OCI-LY7 (cell line): Measurements from ENCODE around the gene CEP83. TPM values are rescaled to one million over a fixed set of nuclear protein-coding genes. Genes with fewer than 3 reads are reported as not detected.
A peak's percentile ranks its signal among the peaks of the same experiment; 100 is the strongest.
"Not testable (repeated sequence)": the region's sequence is repeated elsewhere in the genome, so short reads cannot be mapped to it uniquely, and the experiment has no call there.

ENCODE experiments used
- BruUV-seq: library from RNA; stranded (reverse); fragments of 400-500 nt; replicated peaks from 2 replicates; lab custom pipeline; 2021; lab: Mats Ljungman, UMichigan
- CTCF ChIA-PET: fragments of 300-600 bp; sonication (Branson Sonifier 250); formaldehyde crosslinking; loops from one replicate; lab custom pipeline; 2022; ENCODE audit warnings: antibody characterized with exemption; ENCODE audit not compliant: unreplicated experiment; lab: Charles Lee
- POLR2A ChIA-PET: fragments of 300-600 bp; sonication (Branson Sonifier 250); formaldehyde crosslinking; loops from one replicate; lab custom pipeline; 2022; ENCODE audit warnings: antibody characterized with exemption; lab: Charles Lee
- DNase-seq: peaks from one replicate; pipeline ENCODE4 v3.0.0-alpha.2; 2015; ENCODE audit warnings: low spot score
- H2AFZ ChIP-seq: fragments of 200-600 bp; sonication (generic), shearing (Covaris generic); 2 replicates; pipeline ENCODE4 v1.6.1; 2014; ENCODE audit warnings: mild to moderate bottlenecking, antibody characterized with exemption, low read length, moderate library complexity
- H3K27ac ChIP-seq: fragments of 200-600 bp; sonication (generic); 2 replicates; pipeline ENCODE4 v1.5.1; 2014; ENCODE audit warnings: mixed run types, low read depth, mild to moderate bottlenecking, moderate library complexity, low read length, inconsistent platforms; ENCODE audit not compliant: poor library complexity, severe bottlenecking
- H3K36me3 ChIP-seq: fragments of 200-600 bp; sonication (generic); 2 replicates; pipeline ENCODE4 v1.6.1; 2014; ENCODE audit warnings: mild to moderate bottlenecking, antibody characterized with exemption, low read length, moderate library complexity, mixed read lengths; ENCODE audit not compliant: insufficient read depth
- H3K4me1 ChIP-seq: fragments of 200-600 bp; sonication (generic); 2 replicates; pipeline ENCODE4 v1.5.1; 2014; ENCODE audit warnings: mild to moderate bottlenecking, low read length; ENCODE audit not compliant: insufficient read depth, poor library complexity, severe bottlenecking
- H3K4me2 ChIP-seq: fragments of 200-600 bp; sonication (generic); 2 replicates; pipeline ENCODE4 v1.6.1; 2014; ENCODE audit warnings: mild to moderate bottlenecking, low read length
- H3K4me3 ChIP-seq: fragments of 200-600 bp; sonication (generic); 2 replicates; pipeline ENCODE4 v1.5.1; 2014; ENCODE audit warnings: mild to moderate bottlenecking, low read depth, low read length; ENCODE audit not compliant: poor library complexity, severe bottlenecking
- H3K79me2 ChIP-seq: fragments of 200-600 bp; sonication (generic); 2 replicates; pipeline ENCODE4 v1.6.1; 2016; ENCODE audit warnings: low read depth, mild to moderate bottlenecking, low read length, moderate library complexity, mixed read lengths; ENCODE audit not compliant: insufficient read depth
- H3K9me2 ChIP-seq: fragments of 200-600 bp; sonication (generic); 2 replicates; pipeline ENCODE4 v1.6.1; 2016; ENCODE audit warnings: mild to moderate bottlenecking, low read length, mixed read lengths; ENCODE audit not compliant: insufficient read depth
- H3K9me3 ChIP-seq: fragments of 200-600 bp; sonication (generic); 2 replicates; pipeline ENCODE4 v1.6.1; 2014; ENCODE audit warnings: mild to moderate bottlenecking, mixed run types, low read length, mixed read lengths
- H4K20me1 ChIP-seq: fragments of 200-600 bp; sonication (generic); 2 replicates; pipeline ENCODE4 v1.6.1; 2014; ENCODE audit warnings: mild to moderate bottlenecking, antibody characterized with exemption, low read length, moderate library complexity, mixed read lengths; ENCODE audit not compliant: insufficient read depth
- CTCF ChIP-seq: fragments of 200-600 bp; sonication (generic); conservative IDR thresholded peaks from 2 replicates; pipeline ENCODE4 v1.5.1; 2014; ENCODE audit warnings: mild to moderate bottlenecking, antibody characterized with exemption, low read length, moderate library complexity, mixed read lengths
- EZH2phosphoT487 ChIP-seq: fragments of 200-600 bp; sonication (generic); IDR thresholded peaks from 2 replicates; pipeline ENCODE4 v1.6.1; 2018; ENCODE audit warnings: low read depth, borderline replicate concordance, mild to moderate bottlenecking, mixed run types, antibody characterized with exemption, low read length, moderate library complexity, mixed read lengths
- intact Hi-C: fragments of 100-400 bp; cut with micrococcal nuclease; formaldehyde crosslinking; loops from one replicate; pipeline ENCODE4 v1.10.0; 2022; ENCODE audit not compliant: unreplicated experiment
- total RNA-seq, 2 experiments: library from RNA; depleted of rRNA in 1 of 2; stranded (reverse); fragments of >200 nt in 1 of 2; shearing (Covaris generic) in 1 of 2; gene quantifications; 2 replicates each; pipeline ENCODE4 v1.2.3, GENCODE V29; 2014 to 2022

CEP83 gene
- total RNA-seq, 2 experiments from 2014 or later: 29.7 to 35.2 TPM

- Histone ChIP-seq H2AFZ (peak overlapping the region; percentile 86), H3K9me2 (no peaks in the 10 kb centered on the region), H3K4me1 (peaks cover 17% of the 10 kb centered on the region), H3K36me3 (peaks cover 35% of the 10 kb centered on the region), H3K4me2 (peak overlapping the region; percentile 86), H3K9me3 (0 out of 2 replicates have a peak, but pooled peaks cover 7% of the 10 kb centered on the region), H4K20me1 (no peaks in the 10 kb centered on the region), H3K79me2 (peaks cover 26% of the 10 kb centered on the region; the same call in 1 of the 2 replicates), H3K27ac (peak overlapping the region; percentile 32), H3K4me3 (peak overlapping the region; percentile 80)
- BruUV-seq: TSS peak; percentile 81
- TF ChIP-seq EZH2phosphoT487 (no peak), CTCF (0 out of 2 replicates have a peak, but pooled peaks have one; percentile 16)
- CTCF ChIA-PET: no interaction called here
- intact Hi-C loops: loop anchor here (2.0 kb wide), 1 partner anchor 310 kb away; the partner anchor contains the start of gene PLXNC1
- POLR2A ChIA-PET: interaction anchor here (0.6 to 1.1 kb wide), 5 partner anchors 15 to 262 kb away, joined by 3 to 4 read pairs (median 3); no protein-coding TSS in a partner anchor
- peak; percentile 32 for DNase-seq
These were observed 565 bp downstream of the CEP83 start for GRCh38 chr12:94458877-94459727.

- H4K20me1 ChIP-seq: no peaks in the 10 kb centered on the region
- H3K4me3 ChIP-seq: peak overlapping the region; percentile 19
- BruUV-seq: no TSS peak
- intact Hi-C loops: no loop called here
- H3K9me3 ChIP-seq: 0 out of 2 replicates have a peak, but pooled peaks cover 7% of the 10 kb centered on the region
- H3K4me1 ChIP-seq: peaks cover 17% of the 10 kb centered on the region
- CTCF ChIA-PET: no interaction called here
- no peak for DNase-seq
- peak overlapping the region; percentile 29 for H3K4me2 ChIP-seq
- peaks cover 53% of the 10 kb centered on the region for H3K36me3 ChIP-seq
- peaks cover 26% of the 10 kb centered on the region; the same call in 1 of the 2 replicates for H3K79me2 ChIP-seq
- POLR2A ChIA-PET: interaction anchor here (0.6 to 1.2 kb wide), 4 partner anchors 9 to 309 kb away, joined by 3 to 6 read pairs (median 4); no protein-coding TSS in a partner anchor
- H2AFZ ChIP-seq: no peak overlapping the region
- no peak for TF ChIP-seq EZH2phosphoT487
- no peak for TF ChIP-seq CTCF
- no peak overlapping the region for H3K27ac ChIP-seq
- no peaks in the 10 kb centered on the region for H3K9me2 ChIP-seq
These were observed 2.4 kb downstream of the CEP83 start for GRCh38 chr12:94457311-94457710.

- H2AFZ ChIP-seq, H3K4me3 ChIP-seq, H3K9me2 ChIP-seq, BruUV-seq, DNase-seq, intact Hi-C loops, H3K4me2 ChIP-seq, H4K20me1 ChIP-seq, H3K27ac ChIP-seq, H3K4me1 ChIP-seq, H3K9me3 ChIP-seq: not testable (repeated sequence)
- peaks cover 25% of the 10 kb centered on the region; the same call in 1 of the 2 replicates for H3K79me2 ChIP-seq
- POLR2A ChIA-PET: interaction anchor here (0.7 kb wide), 1 partner anchor 521 kb away, joined by 3 read pairs; no protein-coding TSS in a partner anchor
- H3K36me3 ChIP-seq: peaks cover 73% of the 10 kb centered on the region
- CTCF ChIA-PET: interaction anchor here (0.7 kb wide), 1 partner anchor 64 kb away, joined by 3 read pairs; no protein-coding TSS in a partner anchor
These were observed 5.3 kb downstream of the CEP83 start for GRCh38 chr12:94454318-94454717.
